LNCAP (cell line): ENCODE results near the gene VPS16.

Experiments used
- CTCF ChIP-seq: fragments of 450-650 bp; IDR thresholded peaks from 2 replicates; pipeline ENCODE4 v1.5.1; 2017; ENCODE audit warnings: mild to moderate bottlenecking

Gene VPS16

GRCh38 chr20:2804041-2804828 is 36.3 kb upstream of the VPS16 start:
- TF ChIP-seq CTCF = no peak

GRCh38 chr20:2804852-2805688 is 35.5 kb upstream of the VPS16 start:
- TF ChIP-seq CTCF = no peak

- no peak for TF ChIP-seq CTCF
Measured at GRCh38 chr20:2805689-2806350, 34.7 kb upstream of the VPS16 start.

GRCh38 chr20:2806351-2806701 is 34.2 kb upstream of the VPS16 start:
- TF ChIP-seq CTCF = no peak

GRCh38 chr20:2807019-2807418 is 33.5 kb upstream of the VPS16 start:
- TF ChIP-seq CTCF = no peak

GRCh38 chr20:2809690-2810089 is 30.9 kb upstream of the VPS16 start:
- TF ChIP-seq CTCF = no peak

GRCh38 chr20:2812189-2812588 is 28.4 kb upstream of the VPS16 start:
- TF ChIP-seq CTCF = no peak
